GM19372 (cell line): ENCODE measurements around the gene GBGT1.

Experiments used
- ATAC-seq: cut with Tn5 transposase; IDR thresholded peaks from one replicate; pipeline ENCODE4 v1.9.1; 2021; ENCODE audit warnings: mild to moderate bottlenecking, low read depth, moderate library complexity; ENCODE audit not compliant: unreplicated experiment

Gene GBGT1

DNA sequence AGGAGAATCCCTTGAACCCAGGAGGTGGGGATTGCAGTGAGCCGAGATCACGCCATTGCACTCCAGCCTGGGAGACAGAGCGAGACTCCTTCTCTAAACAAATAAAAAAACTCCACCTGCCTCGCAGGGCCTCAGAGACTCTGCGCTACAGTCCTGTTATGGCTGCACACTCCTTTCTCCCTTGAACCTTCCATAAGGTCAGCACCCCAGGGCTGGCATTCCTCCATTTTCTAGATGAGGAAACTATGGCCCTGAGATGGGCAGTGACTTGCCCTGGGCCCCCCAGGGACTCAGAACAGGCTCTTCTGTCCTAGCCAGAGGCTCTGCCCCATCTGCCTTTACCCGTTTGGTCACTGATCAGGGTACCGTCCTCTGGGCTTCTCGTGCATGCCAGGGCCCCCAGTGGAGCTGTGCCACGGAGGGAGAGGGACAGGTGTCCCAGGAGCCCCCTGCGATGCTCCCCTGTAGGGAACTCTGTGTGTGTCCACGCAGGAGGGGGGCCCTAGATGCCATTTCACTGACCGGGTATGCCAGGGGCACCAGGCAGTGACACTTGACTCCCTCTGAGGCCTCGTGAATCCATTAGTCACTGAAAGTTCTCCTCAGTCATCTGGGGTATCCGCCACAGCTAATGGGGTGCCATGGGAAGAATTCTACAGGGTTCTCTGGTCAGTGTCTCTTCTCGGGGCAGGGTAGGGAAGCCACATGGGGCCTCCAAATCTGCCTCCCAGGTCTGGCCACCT, 58.8 kb downstream of the GBGT1 start:
- ATAC-seq, result no peak

DNA sequence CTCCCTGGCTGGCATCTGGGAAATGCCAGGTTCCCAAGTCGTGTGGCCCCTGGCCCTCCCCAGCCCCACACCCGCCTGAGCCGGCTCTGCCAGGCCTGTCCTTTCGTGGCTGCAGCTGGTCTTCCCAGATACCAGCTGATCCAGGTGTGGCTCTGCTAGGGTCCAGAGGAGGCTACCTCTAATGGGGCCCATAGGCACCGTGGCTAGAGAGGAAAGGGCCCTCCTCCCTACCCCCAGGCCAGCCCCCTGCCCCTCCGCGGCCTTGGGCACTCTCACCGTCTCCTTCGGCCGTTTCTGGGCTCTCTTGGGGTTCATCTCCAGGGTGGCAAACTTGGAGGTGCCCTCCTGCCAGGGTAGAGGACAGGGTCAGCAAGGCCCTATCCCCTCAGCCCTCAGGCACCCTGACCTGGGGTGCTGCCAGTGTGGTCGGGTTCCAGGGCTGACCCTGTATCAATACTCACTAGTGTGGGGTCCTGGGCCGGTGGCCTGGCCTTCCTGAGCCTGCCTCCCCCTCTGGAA, 59.7 kb downstream of the GBGT1 start:
- no peak for ATAC-seq

DNA sequence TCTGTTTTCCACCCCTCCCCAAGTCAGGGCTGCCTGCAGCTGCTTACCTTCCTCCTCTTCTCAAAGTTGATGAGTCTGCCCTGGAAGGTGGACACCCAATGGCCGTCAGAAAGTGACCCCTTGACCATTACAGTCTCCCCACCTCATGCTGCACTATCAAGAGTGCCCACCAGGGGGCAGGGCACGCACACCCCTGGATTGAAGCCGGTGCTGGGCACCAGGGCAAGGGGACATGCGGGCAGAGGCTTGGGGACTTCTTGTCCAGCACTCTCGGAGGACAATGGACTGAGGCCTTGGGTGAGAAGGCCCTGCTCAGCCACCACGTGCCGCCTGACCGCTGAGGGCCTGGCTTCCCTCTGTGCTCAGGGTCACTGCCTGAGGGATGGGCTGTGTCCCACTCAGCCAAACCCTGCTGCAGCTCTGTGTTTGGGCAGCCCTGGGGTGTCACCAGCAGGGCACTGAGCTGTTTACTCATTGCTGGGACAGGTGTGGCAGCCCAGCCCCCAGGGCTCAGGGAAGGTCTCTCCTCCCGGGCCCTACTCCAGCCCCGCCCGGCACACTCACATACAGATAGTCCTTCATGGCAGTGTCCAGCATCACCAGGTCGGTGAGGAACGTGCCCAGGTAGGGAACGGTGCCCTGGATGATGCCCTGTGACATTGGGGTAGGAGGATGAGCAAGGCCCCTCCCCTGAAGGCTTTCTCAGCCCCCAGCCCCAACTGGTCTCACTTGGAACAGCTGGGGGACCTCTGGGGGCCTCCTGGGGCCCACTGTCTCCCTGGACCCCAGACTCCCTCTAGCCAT, 60.3 kb downstream of the GBGT1 start:
- no peak for ATAC-seq
